GM18502 (cell line): ENCODE measurements around the gene AIFM2.
"Not testable (repeated sequence)": the region's sequence is repeated elsewhere in the genome, so short reads cannot be mapped to it uniquely, and the experiment has no call there.

Source experiments
- ATAC-seq: cut with Tn5 transposase; IDR thresholded peaks from one replicate; pipeline ENCODE4 v1.9.1; 2021; ENCODE audit warnings: mild to moderate bottlenecking; ENCODE audit not compliant: unreplicated experiment, poor library complexity

The AIFM2 gene

DNA sequence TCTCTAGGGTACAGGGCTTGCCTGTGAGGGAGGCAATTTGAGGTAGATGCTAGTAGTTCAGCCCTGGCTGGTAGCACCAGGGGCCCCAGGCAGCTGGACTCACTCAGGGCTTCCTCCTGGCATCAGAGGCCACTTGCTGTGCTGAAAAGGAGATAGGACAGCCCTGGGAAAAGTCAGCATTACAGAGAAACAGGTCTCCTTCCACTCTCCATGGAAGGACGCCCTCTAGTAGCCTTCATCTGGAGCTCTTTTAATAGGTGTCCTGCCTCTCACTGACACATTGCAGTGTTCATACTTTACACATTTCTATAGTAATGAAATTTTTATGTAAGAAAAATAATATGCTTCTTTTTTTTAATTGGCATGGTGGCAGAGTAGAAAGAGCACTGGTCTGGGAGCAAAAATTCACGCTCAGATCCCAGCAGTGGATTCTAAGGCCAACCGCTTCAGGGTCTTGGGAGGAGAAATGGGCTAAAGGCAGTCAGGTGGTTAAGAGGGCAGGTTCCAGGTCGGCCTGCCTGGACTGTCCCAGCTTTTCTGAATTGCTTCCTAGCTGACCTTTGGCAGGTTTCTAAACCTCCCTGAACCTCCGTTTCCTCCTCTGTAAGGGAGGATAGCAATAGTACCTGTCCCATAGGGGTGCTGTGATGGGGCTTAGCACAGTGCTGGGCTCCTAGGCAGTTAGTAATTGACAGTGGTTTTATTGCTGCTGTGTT is 35.8 kb downstream of the AIFM2 start:
- ATAC-seq, result no peak

DNA sequence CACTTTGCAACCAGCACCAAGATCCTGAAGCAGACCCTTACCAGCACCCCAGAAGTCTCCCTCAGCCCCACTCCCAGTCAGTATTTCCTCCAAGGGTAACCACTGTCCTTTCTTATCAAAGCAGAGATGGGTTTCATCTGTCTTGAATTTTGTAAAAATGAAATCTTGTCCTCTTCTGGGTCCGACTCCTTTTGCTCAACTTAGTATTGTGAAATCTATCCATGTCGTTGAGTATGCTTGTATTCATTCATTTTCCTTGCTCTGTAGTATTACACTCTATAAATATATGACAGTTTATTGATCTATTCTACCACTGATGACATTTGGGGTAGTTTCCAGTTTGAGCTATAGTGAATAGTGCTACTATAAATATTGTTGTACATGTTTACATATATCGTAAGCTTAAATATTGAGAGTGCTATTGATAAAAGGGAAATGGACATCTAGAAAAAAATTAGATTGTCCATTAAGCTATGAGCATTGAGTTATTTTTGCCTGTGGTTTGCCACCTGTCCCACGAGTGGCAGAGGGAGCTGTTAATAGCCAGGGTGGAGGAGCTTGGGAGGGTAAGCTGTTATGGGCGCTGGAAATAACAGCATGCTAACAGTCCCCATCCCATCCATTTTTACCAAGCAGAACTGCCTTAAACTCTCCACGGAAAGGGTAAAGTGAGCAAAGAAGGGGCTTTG is 36.5 kb downstream of the AIFM2 start:
- no peak for ATAC-seq

- ATAC-seq, result no peak
Observed at GRCh38 chr10:70094250-70094649, 38.4 kb downstream of the AIFM2 start.

DNA sequence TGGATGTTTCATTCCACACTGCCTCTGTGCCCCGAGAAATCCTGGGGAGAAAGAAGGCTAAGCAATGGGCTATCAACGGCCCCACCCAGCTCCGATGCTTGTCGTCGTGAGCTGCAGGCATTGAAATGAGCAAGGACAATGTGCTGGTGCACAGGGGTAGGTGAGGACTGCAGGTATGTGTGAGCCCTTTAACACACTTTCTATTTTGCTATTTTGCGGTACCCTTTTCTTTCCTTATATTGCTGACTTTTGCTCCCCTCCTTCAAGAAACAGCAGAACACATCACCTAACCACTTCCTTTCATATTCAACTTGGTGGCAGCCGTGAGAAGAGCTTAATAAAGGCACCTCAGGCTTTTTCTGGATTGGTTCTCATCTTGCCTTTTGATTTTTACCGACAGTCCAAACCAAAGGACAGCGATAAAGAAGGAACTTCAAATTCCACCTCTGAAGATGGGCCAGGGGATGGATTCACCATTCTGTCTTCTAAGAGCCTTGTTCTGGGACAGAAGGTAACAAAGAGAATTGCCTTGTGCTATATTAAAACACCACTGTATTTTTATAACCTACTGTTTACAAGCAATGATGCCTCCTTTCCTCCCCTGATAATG is 39.2 kb downstream of the AIFM2 start:
- no peak for ATAC-seq

DNA sequence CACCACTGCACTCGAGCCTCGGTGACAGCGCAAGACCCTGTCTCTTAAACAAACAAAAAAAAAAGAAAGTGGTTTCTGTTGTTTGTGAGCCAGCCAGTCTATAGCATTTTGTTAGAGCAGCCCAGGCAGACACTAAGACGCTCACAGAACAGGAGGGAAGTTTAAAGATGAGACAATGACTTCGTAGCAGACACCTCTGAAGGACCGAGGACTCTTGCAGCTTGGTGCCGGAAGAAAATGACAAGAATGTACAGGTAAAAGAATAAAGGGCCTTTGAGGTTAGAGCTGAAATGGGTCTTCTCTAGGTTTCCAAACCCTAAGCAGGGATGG is 40.3 kb downstream of the AIFM2 start:
- ATAC-seq, result no peak

GRCh38 chr10:70090951-70091350 is 41.7 kb downstream of the AIFM2 start:
- ATAC-seq, result no peak

GRCh38 chr10:70090013-70090412 is 42.6 kb downstream of the AIFM2 start:
- no peak for ATAC-seq

- no peak for ATAC-seq
Observed at GRCh38 chr10:70088308-70088698, 44.3 kb downstream of the AIFM2 start.

- ATAC-seq, result no peak
Observed at GRCh38 chr10:70087616-70088307, 44.9 kb downstream of the AIFM2 start.

DNA sequence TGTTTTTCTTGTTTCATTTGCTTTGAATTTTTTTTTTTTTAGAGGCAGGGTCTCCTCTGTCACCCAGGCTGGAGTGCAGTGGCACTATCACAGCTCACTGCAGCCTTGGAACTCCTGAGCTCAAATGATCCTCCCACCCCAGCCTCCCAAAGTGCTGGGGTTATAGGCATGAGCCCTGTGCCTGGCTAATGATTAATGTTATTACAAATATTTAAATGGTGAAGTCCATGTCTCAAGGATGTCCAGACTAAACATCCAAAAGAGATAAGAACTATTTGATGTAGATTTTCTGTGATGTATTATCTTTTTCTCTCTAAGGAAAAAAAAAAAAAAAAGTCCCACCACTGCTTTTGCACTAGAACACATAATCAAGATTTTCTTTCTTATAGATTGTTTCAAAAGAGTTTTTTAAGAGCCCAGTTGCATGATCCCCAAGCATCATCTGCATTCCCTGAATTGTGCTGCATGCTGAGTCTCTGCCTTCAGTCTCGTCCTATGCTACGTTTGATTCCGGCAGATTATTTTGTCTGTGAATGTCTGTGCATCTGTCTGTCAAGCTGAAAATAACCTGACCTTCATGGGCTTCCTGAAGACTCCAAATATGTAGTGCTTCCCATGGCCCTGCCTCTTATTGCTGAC is 46.5 kb downstream of the AIFM2 start:
- ATAC-seq, result no peak

GRCh38 chr10:70084189-70084588 is 48.4 kb downstream of the AIFM2 start:
- ATAC-seq, result no peak

GRCh38 chr10:70080789-70081188 is 51.8 kb downstream of the AIFM2 start:
- not testable (repeated sequence) for ATAC-seq

DNA sequence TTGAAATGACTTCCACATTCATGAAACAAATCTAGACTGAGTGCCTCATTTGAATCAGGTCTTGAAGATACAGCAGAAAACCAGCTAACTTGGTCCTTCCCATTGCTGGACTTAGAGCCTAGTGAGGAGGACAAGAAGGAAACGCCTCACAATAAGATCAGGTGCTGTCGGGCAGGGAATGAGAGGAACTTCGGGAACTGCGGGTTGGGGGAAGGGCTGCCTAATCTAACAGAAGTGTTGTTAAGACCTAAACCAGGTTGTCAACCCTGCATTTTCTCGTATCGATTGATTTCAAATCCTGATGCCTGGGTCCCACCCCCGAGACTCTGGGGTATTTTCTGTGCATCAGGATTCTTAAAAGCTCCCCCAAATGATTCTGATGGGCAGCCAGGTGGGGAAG is 53.7 kb downstream of the AIFM2 start:
- ATAC-seq, result no peak

DNA sequence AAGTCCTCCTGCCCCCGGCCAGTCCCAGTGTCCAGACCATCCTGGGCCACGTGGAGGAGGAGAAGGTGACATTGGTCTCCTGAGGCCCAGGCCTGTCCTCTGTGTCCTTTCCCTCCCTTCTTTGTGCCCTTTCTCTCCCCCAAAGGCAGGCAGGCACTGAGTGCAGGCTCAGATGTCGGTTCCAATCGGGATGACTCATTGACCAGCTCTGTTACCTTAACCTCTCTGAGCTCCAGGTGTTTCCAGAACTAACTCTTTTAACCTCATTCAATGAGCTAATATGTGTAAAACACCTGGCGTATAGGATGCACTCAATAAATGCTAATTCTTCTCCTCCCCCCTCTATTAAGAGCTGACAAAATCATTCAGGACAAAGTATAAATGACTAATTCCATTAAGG is 54.3 kb downstream of the AIFM2 start:
- no peak for ATAC-seq

- ATAC-seq, result no peak
Observed at GRCh38 chr10:70074971-70075370, 57.7 kb downstream of the AIFM2 start.

GRCh38 chr10:70074165-70074564 is 58.5 kb downstream of the AIFM2 start:
- no peak for ATAC-seq

DNA sequence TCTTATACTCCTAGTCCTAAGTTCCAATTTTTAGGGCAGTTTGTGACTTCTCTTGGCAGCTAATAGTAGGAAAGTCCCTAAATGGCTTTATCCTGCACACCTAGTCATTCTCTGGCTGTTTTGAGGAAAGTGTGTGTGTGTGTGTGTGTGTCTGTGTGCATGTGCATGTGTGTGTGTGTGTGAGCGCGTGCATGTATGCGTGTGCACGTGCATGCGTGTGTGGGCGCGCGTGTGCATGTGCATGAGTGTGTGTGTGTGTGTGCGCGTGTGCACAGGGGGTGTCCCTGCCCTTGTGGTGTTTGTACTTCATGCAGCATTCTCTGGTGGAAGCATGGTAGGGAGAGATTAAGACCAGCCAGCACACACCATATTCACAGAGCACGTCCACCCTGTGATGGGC is 61.8 kb downstream of the AIFM2 start:
- no peak for ATAC-seq

DNA sequence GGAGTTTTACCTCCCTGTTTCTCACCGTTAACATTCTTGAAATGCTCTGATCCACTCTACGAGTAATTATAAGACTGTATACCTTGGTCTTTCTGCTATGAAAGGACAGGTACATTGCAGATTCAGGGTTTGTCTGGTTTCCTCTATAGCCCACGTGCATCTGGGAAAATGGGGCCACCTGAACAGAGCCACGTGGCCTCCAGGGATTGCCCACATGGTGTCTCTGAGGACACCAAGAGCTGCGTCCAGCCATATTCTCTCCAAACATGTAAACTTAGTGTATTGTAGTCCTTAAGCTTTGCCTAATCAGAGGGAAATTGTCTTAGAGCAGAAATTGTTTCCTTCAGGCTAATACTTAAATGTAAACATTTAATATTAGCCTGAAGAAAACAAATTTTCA is 63.3 kb downstream of the AIFM2 start:
- no peak for ATAC-seq

DNA sequence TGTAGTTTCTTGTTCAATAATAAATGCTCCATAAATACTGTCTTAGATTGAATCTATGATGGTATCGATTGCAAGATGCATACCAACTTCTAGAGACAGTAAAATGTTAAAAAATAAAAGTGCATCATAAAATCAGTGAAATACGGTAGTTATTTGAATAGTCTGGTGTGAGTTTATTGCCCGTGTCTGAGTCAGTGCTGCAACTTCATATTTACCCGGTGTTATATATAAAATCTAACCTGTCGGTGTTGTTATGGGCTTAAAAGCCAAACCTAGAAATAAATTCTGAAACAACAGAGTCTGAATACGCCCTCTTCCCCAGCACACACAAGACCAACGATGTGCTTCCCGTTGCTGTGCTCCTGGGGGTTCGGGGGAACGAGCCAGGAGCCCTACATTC is 63.7 kb downstream of the AIFM2 start:
- ATAC-seq, result no peak

- no peak for ATAC-seq
Observed at GRCh38 chr10:70067586-70067985, 65.0 kb downstream of the AIFM2 start.

DNA sequence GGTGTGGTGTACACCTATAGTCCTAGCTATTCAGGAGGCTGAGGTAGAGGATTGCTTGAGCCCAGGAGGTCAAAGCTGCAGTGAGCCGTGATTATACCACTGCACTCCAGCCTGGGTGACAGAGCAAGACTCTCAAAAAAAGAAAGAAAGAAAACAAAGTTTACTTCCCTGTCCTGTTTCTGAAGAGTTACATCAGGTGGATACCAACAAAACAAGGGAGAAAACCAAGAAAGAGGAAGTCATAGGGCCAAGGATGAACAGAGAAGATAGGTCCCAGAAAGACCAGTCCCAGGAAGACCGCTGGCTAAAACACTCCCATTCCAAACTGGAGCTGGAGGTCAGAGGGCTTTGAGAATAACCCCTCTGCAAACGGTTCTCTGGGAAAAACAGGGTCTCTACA is 66.4 kb downstream of the AIFM2 start:
- ATAC-seq, result no peak
